ENCODE measurements around the gene SLC44A3. TPM values are rescaled to one million over a fixed set of nuclear protein-coding genes. Genes with fewer than 3 reads are reported as not detected.
A peak's percentile ranks its signal among the peaks of the same experiment; 100 is the strongest.
"Not testable (repeated sequence)": the region's sequence is repeated elsewhere in the genome, so short reads cannot be mapped to it uniquely, and the experiment has no call there.

The SLC44A3 gene
- total RNA-seq, 4 donors from 2014 or later: 0.63 to 1.7 (median 0.83) TPM

DNA sequence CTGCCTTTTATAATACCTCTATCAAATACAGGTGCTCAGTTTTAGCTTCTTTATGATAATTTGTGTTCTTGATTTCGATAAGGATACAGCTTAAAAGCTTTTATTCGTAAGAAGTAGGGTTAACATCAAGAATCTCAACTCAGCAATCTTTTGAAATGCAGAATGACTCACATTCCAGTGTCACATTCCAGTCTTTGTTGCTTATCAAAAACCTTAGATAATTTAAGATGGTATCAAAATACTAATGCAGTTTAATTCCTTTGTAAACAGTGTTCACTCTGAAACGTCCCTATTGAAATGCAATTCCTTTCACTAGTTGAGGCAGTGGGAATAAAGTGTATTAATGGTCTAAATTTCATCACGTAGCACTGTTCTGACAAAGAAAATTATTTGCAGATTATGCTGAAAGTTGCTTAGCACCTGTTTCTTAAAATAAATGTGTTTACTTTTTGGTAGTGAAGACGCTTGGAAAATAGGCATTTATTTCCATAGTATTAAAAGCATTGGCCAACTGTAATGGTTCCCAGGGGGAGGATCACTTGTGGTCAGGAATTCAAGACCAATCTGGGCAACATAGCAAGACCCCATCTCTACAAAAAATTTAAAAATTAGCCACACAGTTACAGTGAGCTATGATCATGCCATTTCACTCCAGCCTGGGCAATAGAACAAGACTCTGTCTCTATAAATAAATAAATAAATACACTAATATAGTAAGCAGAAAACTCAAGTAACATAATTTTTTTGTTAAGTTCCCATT lies 116.9 kb downstream of the SLC44A3 start:
- H3K27me3 ChIP-seq: no peaks in the 10 kb centered on the region
- intact Hi-C loops (cut with DNase I): no loop called here
- peak overlapping the region; percentile 17 to 61 (median 44) for H3K27ac ChIP-seq (replicated peaks in 1 of 4)
- H3K9me3 ChIP-seq: no peaks in the 10 kb centered on the region
- no peak overlapping the region for H3K4me3 ChIP-seq
- H3K36me3 ChIP-seq: peaks cover 0 to 22% (median 14%) of the 10 kb centered on the region in 4 donors
- peaks cover 8 to 32% (median 29%) of the 10 kb centered on the region in 4 donors for H3K4me1 ChIP-seq
- TF ChIP-seq, protein P1, sequence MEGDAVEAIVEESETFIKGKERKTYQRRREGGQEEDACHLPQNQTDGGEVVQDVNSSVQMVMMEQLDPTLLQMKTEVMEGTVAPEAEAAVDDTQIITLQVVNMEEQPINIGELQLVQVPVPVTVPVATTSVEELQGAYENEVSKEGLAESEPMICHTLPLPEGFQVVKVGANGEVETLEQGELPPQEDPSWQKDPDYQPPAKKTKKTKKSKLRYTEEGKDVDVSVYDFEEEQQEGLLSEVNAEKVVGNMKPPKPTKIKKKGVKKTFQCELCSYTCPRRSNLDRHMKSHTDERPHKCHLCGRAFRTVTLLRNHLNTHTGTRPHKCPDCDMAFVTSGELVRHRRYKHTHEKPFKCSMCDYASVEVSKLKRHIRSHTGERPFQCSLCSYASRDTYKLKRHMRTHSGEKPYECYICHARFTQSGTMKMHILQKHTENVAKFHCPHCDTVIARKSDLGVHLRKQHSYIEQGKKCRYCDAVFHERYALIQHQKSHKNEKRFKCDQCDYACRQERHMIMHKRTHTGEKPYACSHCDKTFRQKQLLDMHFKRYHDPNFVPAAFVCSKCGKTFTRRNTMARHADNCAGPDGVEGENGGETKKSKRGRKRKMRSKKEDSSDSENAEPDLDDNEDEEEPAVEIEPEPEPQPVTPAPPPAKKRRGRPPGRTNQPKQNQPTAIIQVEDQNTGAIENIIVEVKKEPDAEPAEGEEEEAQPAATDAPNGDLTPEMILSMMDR (IDR thresholded peaks at IDR 0.05): no peak
- TF ChIP-seq POLR2AphosphoS5 (IDR thresholded peaks at IDR 0.05) (no peak), POLR2A (IDR thresholded peaks at IDR 0.05; ENCODE audit: low read depth) (no peak)
- WGBS: 54% methylated on average over 5 of the region's 5 CpGs
- no peak for DNase-seq (ENCODE audit: extremely low spot score)

DNA sequence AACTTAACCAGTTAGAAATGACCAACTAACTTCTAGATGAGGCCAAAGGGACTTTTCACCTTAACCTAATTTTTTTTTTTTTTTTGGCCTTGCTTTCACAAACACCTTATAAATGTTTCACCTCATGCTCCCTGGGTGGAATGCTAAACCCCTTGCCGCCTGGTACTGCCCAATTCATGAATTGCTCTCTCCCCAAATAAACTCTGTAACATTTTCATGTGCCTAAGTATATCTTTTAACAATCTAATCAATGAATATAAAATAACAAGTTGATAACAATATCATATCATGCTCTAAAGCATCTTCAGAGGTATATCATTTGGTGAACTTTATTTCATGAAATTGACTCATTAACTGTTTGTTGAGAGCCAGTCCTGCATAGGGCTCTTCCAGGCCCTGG lies 117.7 kb downstream of the SLC44A3 start:
- peak overlapping the region in 1 of 4 donors; percentile 12 for H3K27ac ChIP-seq (replicated peaks in 1 of 4)
- H3K4me3 ChIP-seq: no peak overlapping the region
- H3K36me3 ChIP-seq: peaks cover 0 to 14% (median 9%) of the 10 kb centered on the region in 4 donors
- H3K9me3 ChIP-seq: no peaks in the 10 kb centered on the region
- DNase-seq (ENCODE audit: extremely low spot score): no peak
- intact Hi-C loops (cut with DNase I): no loop called here
- 49% methylated on average over 1 of the region's 1 CpG for WGBS
- H3K4me1 ChIP-seq: peaks cover 8 to 32% (median 29%) of the 10 kb centered on the region in 4 donors
- TF ChIP-seq, protein P1 (IDR thresholded peaks at IDR 0.05): no peak
- TF ChIP-seq EP300 (IDR thresholded peaks at IDR 0.05): no peak
- no peaks in the 10 kb centered on the region for H3K27me3 ChIP-seq

GRCh38 chr1:94940738-94941137 lies 120.6 kb downstream of the SLC44A3 start:
- Histone ChIP-seq H3K4me1 (peaks cover 8 to 32% (median 29%) of the 10 kb centered on the region in 4 donors), H3K36me3 (peaks cover 0 to 5% (median 0%) of the 10 kb centered on the region in 4 donors), H3K4me3 (no peak overlapping the region), H3K9me3 (no peaks in the 10 kb centered on the region), H3K27ac (replicated peaks in 1 of 4) (no peak overlapping the region), H3K27me3 (no peaks in the 10 kb centered on the region)
- no peak for TF ChIP-seq POLR2A (IDR thresholded peaks at IDR 0.05; ENCODE audit: low read depth)
- TF ChIP-seq, protein P1 (IDR thresholded peaks at IDR 0.05): no peak
- no peak for TF ChIP-seq POLR2AphosphoS5 (IDR thresholded peaks at IDR 0.05)
- no peak for TF ChIP-seq EP300 (IDR thresholded peaks at IDR 0.05)
- WGBS: 86% methylated on average over 3 of the region's 3 CpGs
- no peak for DNase-seq (ENCODE audit: extremely low spot score)
- intact Hi-C loops (cut with DNase I): no loop called here

DNA sequence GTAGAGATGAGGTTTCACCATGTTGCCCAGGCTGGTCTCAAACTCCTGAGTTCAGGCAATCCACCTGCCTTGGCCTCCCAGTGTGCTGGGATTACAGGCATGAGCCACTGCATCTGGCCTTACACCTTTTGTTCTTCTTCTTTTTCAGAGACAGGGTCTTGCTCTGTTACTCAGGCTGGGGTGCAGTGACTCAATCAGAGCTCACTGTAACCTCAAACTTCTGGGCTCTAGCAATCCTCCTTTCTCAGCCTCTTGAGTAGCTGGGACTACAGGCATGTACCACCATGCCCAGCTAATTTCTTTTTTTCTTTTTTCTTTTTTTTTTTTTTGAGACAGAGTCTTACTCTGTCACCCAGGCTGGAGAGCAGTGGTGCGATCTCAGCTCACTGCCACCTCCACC lies 121.3 kb downstream of the SLC44A3 start:
- H3K4me1 ChIP-seq: peaks cover 7 to 26% (median 22%) of the 10 kb centered on the region in 4 donors
- WGBS: 100% methylated on average over 1 of the region's 1 CpG
- H3K36me3 ChIP-seq; H3K27me3 ChIP-seq; DNase-seq (ENCODE audit: extremely low spot score); H3K27ac ChIP-seq (replicated peaks in 1 of 4); H3K4me3 ChIP-seq; H3K9me3 ChIP-seq; intact Hi-C loops (cut with DNase I): not testable (repeated sequence)

GRCh38 chr1:94942171-94943128 lies 122.3 kb downstream of the SLC44A3 start:
- H3K27me3 ChIP-seq: no peaks in the 10 kb centered on the region
- no peak overlapping the region for H3K4me3 ChIP-seq
- H3K4me1 ChIP-seq: peaks cover 4 to 19% (median 16%) of the 10 kb centered on the region in 4 donors
- no peak for DNase-seq (ENCODE audit: extremely low spot score)
- H3K27ac ChIP-seq (replicated peaks in 1 of 4): no peak overlapping the region
- WGBS: 78% methylated on average over 8 of the region's 8 CpGs
- TF ChIP-seq, protein P1 (IDR thresholded peaks at IDR 0.05): no peak
- TF ChIP-seq POLR2AphosphoS5 (IDR thresholded peaks at IDR 0.05): no peak
- no peak for TF ChIP-seq EP300 (IDR thresholded peaks at IDR 0.05)
- TF ChIP-seq POLR2A (IDR thresholded peaks at IDR 0.05; ENCODE audit: low read depth): no peak
- H3K9me3 ChIP-seq: no peaks in the 10 kb centered on the region
- intact Hi-C loops (cut with DNase I): no loop called here
- H3K36me3 ChIP-seq: peaks cover 0 to 5% (median 0%) of the 10 kb centered on the region in 4 donors
